Measurements from ENCODE around the gene CXCR6. TPM values are rescaled to one million over a fixed set of nuclear protein-coding genes. Genes with fewer than 3 reads are reported as not detected.

The CXCR6 gene
- total RNA-seq, 2 donors from 2014 or later, result not detected

GRCh38 chr3:45969953-45970352 is 26.7 kb downstream of the CXCR6 start:
- no peak overlapping the region for H3K27ac Mint-ChIP-seq
- Histone ChIP-seq H3K9me3 (ENCODE audit: control insufficient read depth, low read length) (no peaks in the 10 kb centered on the region), H3K9ac (ENCODE audit: extremely low read depth, low read length, poor library complexity, severe bottlenecking) (no peak overlapping the region), H3K27me3 (ENCODE audit: control insufficient read depth, insufficient read depth, low read length, poor library complexity, severe bottlenecking) (no peaks in the 10 kb centered on the region), H3K36me3 (ENCODE audit: control insufficient read depth, insufficient read depth, low read length) (peaks cover 41% of the 10 kb centered on the region), H3K4me3 (ENCODE audit: low read length) (no peak overlapping the region), H3K4me1 (ENCODE audit: control insufficient read depth, insufficient read depth, low read length) (no peaks in the 10 kb centered on the region), H3K27ac (ENCODE audit: low read depth, low read length) (no peak overlapping the region)
- no peaks in the 10 kb centered on the region for H3K9me3 Mint-ChIP-seq
- DNase-seq, result no peak
- H3K36me3 Mint-ChIP-seq (ENCODE audit: low read depth), result peaks cover 54% of the 10 kb centered on the region
- 83 to 94% methylated on average over 2 to 3 of the region's 3 CpGs for WGBS, 2 experiments (ENCODE audit: insufficient coverage in 1 of 2, insufficient read length in 1 of 2)
- H3K4me1 Mint-ChIP-seq, result no peaks in the 10 kb centered on the region
- no peaks in the 10 kb centered on the region for H3K27me3 Mint-ChIP-seq (ENCODE audit: insufficient read depth)
- no peak overlapping the region for H3K4me3 Mint-ChIP-seq
- no peak for TF ChIP-seq CTCF (conservative IDR thresholded peaks at IDR 0.05)

- H3K4me3 Mint-ChIP-seq, result no peak overlapping the region
- no peaks in the 10 kb centered on the region for H3K9me3 ChIP-seq (ENCODE audit: control insufficient read depth, low read length)
Observed at GRCh38 chr3:45972534-45973402, 29.5 kb downstream of the CXCR6 start.

GRCh38 chr3:45974686-45975085 is 31.4 kb downstream of the CXCR6 start:
- H3K4me1 Mint-ChIP-seq, result no peaks in the 10 kb centered on the region
- Histone ChIP-seq H3K27ac (ENCODE audit: low read depth, low read length) (no peak overlapping the region), H3K9me3 (ENCODE audit: control insufficient read depth, low read length) (no peaks in the 10 kb centered on the region), H3K9ac (ENCODE audit: extremely low read depth, low read length, poor library complexity, severe bottlenecking) (no peak overlapping the region), H3K36me3 (ENCODE audit: control insufficient read depth, insufficient read depth, low read length) (peaks cover 58% of the 10 kb centered on the region), H3K4me1 (ENCODE audit: control insufficient read depth, insufficient read depth, low read length) (no peaks in the 10 kb centered on the region), H3K27me3 (ENCODE audit: control insufficient read depth, insufficient read depth, low read length, poor library complexity, severe bottlenecking) (no peaks in the 10 kb centered on the region), H3K4me3 (ENCODE audit: low read length) (no peak overlapping the region)
- DNase-seq, result no peak
- no peak for TF ChIP-seq CTCF (conservative IDR thresholded peaks at IDR 0.05)
- no peaks in the 10 kb centered on the region for H3K9me3 Mint-ChIP-seq
- no peak overlapping the region for H3K4me3 Mint-ChIP-seq
- peaks cover 59% of the 10 kb centered on the region for H3K36me3 Mint-ChIP-seq (ENCODE audit: low read depth)
- WGBS, 2 experiments (ENCODE audit: insufficient coverage in 1 of 2, insufficient read length in 1 of 2), result 78 to 100% methylated on average over 1 to 4 of the region's 4 CpGs
- H3K27me3 Mint-ChIP-seq (ENCODE audit: insufficient read depth), result no peaks in the 10 kb centered on the region
- H3K27ac Mint-ChIP-seq, result no peak overlapping the region

More at GRCh38 chr3:45972534-45973402, 29.5 kb downstream of the CXCR6 start:
- Mint-ChIP-seq H3K27me3 (ENCODE audit: insufficient read depth) (no peaks in the 10 kb centered on the region), H3K4me1 (no peaks in the 10 kb centered on the region), H3K36me3 (ENCODE audit: low read depth) (peaks cover 54% of the 10 kb centered on the region), H3K27ac (no peak overlapping the region), H3K9me3 (no peaks in the 10 kb centered on the region)
- Histone ChIP-seq H3K27ac (ENCODE audit: low read depth, low read length) (no peak overlapping the region), H3K4me1 (ENCODE audit: control insufficient read depth, insufficient read depth, low read length) (no peaks in the 10 kb centered on the region), H3K9ac (ENCODE audit: extremely low read depth, low read length, poor library complexity, severe bottlenecking) (no peak overlapping the region), H3K36me3 (ENCODE audit: control insufficient read depth, insufficient read depth, low read length) (peaks cover 50% of the 10 kb centered on the region), H3K27me3 (ENCODE audit: control insufficient read depth, insufficient read depth, low read length, poor library complexity, severe bottlenecking) (no peaks in the 10 kb centered on the region), H3K4me3 (ENCODE audit: low read length) (no peak overlapping the region)
- DNase-seq, result no peak
- no peak for TF ChIP-seq CTCF (conservative IDR thresholded peaks at IDR 0.05)
- WGBS, 2 experiments (ENCODE audit: insufficient coverage in 1 of 2, insufficient read length in 1 of 2), result 92 to 97% methylated on average over 3 to 6 of the region's 6 CpGs

All from endodermal cell (in vitro differentiated cells).